Body of pancreas (tissue), 4 donors: ENCODE results near the gene TOM1L2.

ENCODE experiments used
- POLR2A ChIP-seq, 3 donors: fragments of 450-650 bp; IDR thresholded peaks; one replicate each; pipeline ENCODE4 v1.6.1; 2016; ENCODE audit warnings: antibody characterized with exemption in 3 of 3, mild to moderate bottlenecking in 2 of 3
- TF ChIP-seq, protein P1 (sequence below), 7 experiments: fragments of 450-650 bp in 4 of 7; fragments of 200-600 bp in 3 of 7; sonication (generic) in 3 of 7; IDR thresholded peaks; one replicate each; pipeline ENCODE4 v1.5.1; 2016 to 2019; ENCODE audit warnings: antibody characterized with exemption in 7 of 7

DNA sequence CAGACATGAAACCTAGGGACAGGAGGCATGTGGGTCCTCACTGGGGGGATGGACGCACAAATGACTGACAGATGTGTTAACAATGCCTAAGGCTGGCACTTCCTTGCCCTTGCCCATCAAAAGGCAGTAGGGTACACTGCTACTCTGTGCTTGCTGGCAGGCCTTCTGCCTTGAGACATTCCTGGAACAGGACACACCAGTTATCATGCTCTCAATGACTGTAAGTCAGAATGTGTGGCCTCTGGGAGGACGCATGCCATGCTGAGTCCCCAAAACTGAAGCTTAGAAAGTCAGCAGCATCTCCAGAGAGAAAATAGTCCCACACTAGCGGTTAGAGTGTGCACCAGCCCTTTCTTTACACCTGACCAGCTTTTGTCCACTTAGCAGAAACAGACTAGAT, 119.3 kb downstream of the TOM1L2 start:
- no peak for TF ChIP-seq POLR2A (IDR thresholded peaks at IDR 0.05)
- TF ChIP-seq, protein P1, sequence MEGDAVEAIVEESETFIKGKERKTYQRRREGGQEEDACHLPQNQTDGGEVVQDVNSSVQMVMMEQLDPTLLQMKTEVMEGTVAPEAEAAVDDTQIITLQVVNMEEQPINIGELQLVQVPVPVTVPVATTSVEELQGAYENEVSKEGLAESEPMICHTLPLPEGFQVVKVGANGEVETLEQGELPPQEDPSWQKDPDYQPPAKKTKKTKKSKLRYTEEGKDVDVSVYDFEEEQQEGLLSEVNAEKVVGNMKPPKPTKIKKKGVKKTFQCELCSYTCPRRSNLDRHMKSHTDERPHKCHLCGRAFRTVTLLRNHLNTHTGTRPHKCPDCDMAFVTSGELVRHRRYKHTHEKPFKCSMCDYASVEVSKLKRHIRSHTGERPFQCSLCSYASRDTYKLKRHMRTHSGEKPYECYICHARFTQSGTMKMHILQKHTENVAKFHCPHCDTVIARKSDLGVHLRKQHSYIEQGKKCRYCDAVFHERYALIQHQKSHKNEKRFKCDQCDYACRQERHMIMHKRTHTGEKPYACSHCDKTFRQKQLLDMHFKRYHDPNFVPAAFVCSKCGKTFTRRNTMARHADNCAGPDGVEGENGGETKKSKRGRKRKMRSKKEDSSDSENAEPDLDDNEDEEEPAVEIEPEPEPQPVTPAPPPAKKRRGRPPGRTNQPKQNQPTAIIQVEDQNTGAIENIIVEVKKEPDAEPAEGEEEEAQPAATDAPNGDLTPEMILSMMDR (IDR thresholded peaks at IDR 0.05), result no peak
